Astrocyte of the hippocampus (primary cell): ENCODE measurements around the gene MKLN1.
"Not testable (repeated sequence)": the region's sequence is repeated elsewhere in the genome, so short reads cannot be mapped to it uniquely, and the experiment has no call there.

Source experiments
- DNase-seq: peaks from one replicate; pipeline ENCODE4 v3.0.0; 2011; ENCODE audit warnings: low read depth, low spot score

The MKLN1 gene

GRCh38 chr7:131327626-131328376 is at the start of gene MKLN1:
MKLN1 (plus strand) TSS chr7:131327876; CDS start chr7:131327900, 24 bp downstream.
- peak; percentile 97 for DNase-seq

DNA sequence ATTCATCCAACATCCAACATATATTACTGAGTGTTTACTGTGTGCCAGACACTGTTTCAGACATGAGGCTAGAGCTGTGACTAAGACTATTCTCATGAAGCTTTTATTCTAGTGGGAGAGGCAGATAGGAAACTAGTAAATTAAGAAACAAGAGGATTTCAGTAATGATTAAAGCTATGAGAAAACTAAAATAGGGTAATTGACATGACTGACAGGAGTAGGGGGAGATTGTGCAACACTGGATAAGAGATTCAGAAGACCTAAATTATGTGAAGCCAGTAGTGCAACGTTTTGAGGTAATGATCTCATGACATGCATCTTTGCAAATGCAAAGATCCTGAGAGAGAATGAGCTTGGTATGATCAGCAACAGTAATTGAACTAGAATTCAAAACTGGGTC is 48.6 kb upstream of the MKLN1 start:
- no peak for DNase-seq

GRCh38 chr7:131281266-131282048 is 46.2 kb upstream of the MKLN1 start:
- DNase-seq = no peak

DNA sequence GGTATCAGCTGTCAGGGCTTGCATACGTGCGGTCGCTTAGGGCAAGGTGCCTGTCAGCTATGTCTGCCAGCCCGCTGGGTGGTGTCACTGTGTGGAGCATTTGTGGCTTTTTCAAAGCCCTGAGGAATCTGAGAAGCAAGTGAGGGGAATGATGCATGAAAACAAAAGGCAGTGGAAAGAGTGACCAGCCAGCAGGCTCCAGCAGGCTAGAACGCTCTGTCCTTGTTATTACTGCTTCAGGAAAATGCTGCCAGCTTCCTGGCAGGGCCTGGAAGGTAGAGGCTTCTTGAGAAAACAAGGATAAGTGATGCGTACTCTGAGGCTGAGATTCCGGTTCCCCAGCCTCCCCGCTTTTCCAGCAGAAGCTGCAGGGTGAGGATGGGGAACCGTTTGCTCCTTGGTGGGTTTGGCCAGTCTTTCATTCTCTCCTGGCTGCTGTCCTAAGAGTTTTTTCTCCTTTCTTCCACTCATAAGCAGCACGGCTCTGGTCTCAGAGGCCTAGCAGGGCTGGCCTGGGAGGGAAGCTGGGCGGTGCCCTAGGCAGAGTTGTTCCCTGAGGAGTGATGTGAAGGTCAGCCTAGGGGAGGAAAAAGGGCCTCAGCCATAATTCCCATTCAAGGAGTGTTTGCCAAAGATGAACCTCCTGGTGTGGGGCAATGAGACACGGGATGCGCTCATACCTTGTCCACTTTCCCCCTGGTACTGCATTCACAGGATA is 42.8 kb upstream of the MKLN1 start:
- DNase-seq = peak; percentile 92

DNA sequence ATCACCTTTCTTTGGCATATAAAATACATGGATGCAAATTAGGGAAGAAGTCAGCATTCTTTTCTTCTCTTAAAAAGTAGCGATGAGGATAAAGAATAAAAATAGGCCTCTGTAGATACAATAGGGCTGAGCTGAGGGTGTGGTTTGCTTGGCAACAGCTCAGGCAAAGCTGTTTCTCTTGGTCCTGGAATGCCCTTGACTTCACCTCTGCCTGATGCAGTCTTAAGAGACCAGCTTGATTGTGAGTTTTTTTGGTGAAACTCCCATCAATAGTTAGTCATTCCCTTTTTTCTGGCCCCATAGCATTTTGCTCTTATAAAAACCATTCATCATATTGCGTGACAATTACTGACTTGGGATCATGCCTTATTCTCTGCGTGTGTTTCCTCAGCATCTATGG is 42.1 kb upstream of the MKLN1 start:
- DNase-seq = peak; percentile 32

- no peak for DNase-seq
Observed at GRCh38 chr7:131288450-131288849, 39.2 kb upstream of the MKLN1 start.

GRCh38 chr7:131289051-131289450 is 38.6 kb upstream of the MKLN1 start:
- DNase-seq = no peak

DNA sequence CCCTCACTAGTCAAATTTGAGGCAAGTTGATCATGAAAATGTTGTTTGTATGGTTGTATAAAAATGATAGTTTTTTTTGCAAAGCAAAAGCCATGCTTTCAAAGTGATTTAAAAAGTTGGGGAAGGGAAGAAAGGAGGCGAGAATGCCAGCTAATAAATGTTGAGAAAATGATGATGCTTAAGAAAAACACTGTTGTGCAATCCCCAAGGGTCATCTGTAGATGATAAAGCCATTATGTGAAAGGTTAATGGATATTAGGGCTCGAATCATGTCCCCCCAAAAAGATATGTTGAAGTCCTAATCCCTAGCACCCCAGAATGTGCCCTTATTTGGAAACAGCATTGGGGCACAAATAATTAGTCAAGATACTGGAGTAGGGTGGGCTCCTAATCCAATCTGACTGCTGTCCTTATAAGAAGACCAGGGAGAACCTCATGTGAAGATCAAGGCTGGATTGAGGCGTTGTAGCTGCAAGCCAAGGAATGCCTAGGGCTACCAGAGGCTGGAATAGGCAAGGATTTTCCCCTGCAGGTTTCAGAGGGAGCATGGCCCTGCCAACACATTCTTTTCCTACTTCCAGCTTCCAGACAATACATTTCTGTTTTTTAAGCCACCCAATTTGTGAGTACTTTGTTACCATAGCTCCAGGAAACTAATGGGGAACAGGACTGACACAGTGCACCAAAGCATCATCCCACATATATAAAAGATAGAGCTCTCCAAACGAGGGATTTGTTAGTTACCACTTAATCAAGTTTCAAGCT is 35.4 kb upstream of the MKLN1 start:
- DNase-seq = peak; percentile 44

DNA sequence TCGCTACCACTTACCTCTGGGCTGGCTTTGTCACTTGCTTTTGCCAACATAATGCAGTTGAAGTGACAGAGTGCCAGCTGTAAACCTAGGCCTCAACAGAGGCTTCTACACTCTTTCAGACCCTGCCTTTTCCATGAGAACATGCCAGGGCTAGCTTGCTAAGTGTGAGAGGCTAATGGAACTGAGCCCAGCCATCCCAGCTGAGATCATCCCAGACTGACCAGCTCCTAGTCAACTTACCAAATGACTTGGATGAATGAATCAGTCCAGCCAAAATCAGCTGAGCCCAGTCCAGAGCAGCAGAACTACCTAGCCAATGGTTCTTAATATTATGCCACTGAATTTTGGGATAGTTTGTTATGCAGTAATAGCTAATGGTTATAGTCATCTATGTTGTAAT is 34.7 kb upstream of the MKLN1 start:
- DNase-seq = peak; percentile 73

DNA sequence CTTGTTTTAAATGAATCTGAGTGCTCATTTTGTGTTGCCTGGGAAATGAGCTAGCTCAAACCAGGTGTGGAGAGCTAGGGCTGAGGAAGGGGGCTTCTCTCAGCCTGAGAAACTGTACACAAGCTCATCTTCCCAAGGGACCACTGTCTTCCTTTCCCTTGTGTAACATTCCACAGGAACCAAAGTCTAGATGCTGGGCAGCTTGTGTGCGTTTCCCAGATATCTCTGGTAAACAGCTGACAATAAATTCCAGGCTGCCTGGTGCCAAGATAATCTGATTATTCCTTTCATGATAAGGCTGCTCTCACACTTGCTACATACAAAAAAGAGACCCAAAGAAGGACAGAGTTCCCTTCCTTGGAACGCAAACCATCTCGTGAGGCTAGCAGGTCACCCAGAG is 33.1 kb upstream of the MKLN1 start:
- peak; percentile 5 for DNase-seq

DNA sequence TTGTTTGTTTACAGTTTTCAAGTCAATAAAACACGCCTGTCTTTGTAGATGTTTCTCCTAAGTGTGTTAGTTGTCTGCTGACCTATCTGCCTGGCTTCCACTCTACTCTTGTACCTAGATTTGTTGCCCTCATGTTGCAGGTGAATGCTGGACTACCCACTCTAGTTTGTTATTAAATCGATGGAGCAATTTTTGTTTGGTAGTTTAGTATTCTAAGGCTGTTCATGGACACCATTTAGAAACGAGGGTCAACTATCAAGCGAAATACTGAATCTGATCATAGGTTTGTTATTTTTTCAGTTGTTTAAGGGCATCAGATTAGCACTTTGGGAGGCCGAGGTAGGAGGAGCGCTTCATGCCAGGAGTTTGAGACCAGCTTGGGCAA is 29.1 kb upstream of the MKLN1 start:
- no peak for DNase-seq

GRCh38 chr7:131299074-131299473 is 28.6 kb upstream of the MKLN1 start:
- no peak for DNase-seq

GRCh38 chr7:131300078-131300477 is 27.6 kb upstream of the MKLN1 start:
- DNase-seq = no peak

- peak; percentile 72 for DNase-seq
Observed at GRCh38 chr7:131300572-131301466, 26.9 kb upstream of the MKLN1 start.

GRCh38 chr7:131302446-131302845 is 25.2 kb upstream of the MKLN1 start:
- peak; percentile 63 for DNase-seq

- peak; percentile 56 for DNase-seq
Observed at GRCh38 chr7:131302876-131303707, 24.6 kb upstream of the MKLN1 start.

DNA sequence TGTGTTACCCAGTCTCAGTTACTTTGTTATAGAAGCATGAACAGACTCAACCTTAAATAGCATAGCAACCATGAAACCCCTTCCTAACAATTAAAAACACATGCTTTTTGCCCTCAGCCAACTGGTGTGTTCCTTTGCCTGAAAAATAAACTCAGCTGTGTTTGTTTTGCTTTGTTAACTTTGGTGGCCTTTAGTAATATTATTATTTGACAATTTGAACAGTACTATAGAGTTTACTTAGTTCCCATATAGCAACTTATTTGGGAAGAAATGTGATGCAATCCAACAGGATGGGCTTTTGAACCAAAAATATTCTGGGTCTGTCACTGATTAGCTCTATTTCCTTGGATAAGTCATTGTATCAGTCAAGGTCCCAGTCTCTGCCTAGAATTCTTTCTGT is 22.5 kb upstream of the MKLN1 start:
- DNase-seq = no peak

- DNase-seq = not testable (repeated sequence)
Observed at GRCh38 chr7:131306041-131306440, 21.6 kb upstream of the MKLN1 start.

- DNase-seq = no peak
Observed at GRCh38 chr7:131306777-131307176, 20.9 kb upstream of the MKLN1 start.

GRCh38 chr7:131307627-131308026 is 20.0 kb upstream of the MKLN1 start:
- no peak for DNase-seq
